ENCODE results near the gene RIPPLY2.
"Not testable (repeated sequence)": the region's sequence is repeated elsewhere in the genome, so short reads cannot be mapped to it uniquely, and the experiment has no call there.

Gene RIPPLY2, protein sequence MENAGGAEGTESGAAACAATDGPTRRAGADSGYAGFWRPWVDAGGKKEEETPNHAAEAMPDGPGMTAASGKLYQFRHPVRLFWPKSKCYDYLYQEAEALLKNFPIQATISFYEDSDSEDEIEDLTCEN

DNA sequence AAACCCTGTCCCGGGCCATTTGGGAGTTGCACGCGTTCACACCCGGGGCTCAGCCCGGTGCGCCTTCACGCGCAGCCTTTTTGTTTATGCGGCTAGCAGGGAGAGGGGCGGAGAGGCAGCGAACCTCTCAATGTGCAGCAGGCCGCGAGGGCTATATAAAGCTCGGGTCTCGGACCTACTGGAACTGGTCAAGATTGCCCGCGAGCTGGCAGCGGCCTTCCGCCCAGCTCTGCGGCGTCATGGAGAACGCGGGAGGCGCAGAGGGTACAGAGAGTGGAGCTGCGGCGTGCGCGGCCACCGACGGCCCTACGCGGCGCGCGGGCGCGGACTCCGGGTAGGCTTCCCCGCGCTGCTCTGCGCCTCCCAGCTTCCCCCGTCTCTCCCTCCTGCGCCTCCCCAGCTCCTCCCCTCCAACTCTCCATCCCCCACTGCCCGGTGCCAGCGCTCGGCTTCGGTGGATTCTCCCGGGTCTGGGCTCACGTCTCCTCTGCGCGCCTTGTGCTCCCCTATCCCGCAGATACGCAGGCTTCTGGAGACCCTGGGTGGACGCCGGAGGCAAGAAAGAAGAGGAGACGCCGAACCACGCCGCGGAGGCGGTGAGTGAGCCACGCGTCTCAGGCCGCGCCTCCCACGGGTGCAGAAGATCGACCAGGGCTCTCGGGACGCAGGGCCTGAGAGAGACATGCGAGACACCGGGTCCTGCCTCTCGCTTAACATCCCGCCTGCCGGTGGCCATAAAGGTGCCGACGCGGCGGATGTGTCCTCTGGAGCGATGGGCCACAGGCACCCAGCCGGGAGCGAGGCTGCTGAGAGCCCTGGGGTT is at the start of gene RIPPLY2:
RIPPLY2 (plus strand) TSS at position 183 of the 823 bp plus-strand sequence; CDS start at position 240, 57 bp downstream.
- TF ChIP-seq ZNF274 (IDR thresholded peaks at IDR 0.05; ENCODE audit: low read depth, low read length), result no peak

GRCh38 chr6:83803492-83803891 is 49.7 kb upstream of the RIPPLY2 start:
- H3K4me3 ChIP-seq (ENCODE audit: low read length), result not testable (repeated sequence)

More for the DNA sequence above, at the start of gene RIPPLY2:
- H3K4me3 ChIP-seq (ENCODE audit: low read length), result peak within 1 kb of the TSS; percentile 48; the same call in 1 of the 2 replicates

DNA sequence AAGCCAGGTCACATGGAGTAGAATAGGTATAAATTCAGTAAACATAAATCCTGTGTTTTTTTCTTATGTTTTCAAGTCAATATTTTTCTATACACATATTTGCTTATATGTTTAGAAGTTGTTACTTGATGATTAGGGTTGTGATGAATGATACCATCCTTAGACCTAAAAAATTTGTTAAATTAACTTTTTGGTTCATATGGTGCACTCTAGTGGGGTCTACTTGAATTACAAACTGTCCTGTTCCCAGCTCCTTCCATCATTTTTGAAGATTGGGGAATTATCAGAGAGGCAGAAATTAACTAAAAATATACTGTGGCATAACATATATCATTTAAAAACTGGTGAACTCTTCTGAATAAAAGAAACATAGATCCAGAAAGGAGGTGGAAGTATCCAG is 48.3 kb upstream of the RIPPLY2 start:
- TF ChIP-seq ZNF274 (IDR thresholded peaks at IDR 0.05; ENCODE audit: low read depth, low read length), result no peak
- no peak overlapping the region for H3K4me3 ChIP-seq (ENCODE audit: low read length)

- TF ChIP-seq ZNF274 (IDR thresholded peaks at IDR 0.05; ENCODE audit: low read depth, low read length), result no peak
- no peak overlapping the region for H3K4me3 ChIP-seq (ENCODE audit: low read length)
Observed at GRCh38 chr6:83808005-83808404, 45.2 kb upstream of the RIPPLY2 start.

DNA sequence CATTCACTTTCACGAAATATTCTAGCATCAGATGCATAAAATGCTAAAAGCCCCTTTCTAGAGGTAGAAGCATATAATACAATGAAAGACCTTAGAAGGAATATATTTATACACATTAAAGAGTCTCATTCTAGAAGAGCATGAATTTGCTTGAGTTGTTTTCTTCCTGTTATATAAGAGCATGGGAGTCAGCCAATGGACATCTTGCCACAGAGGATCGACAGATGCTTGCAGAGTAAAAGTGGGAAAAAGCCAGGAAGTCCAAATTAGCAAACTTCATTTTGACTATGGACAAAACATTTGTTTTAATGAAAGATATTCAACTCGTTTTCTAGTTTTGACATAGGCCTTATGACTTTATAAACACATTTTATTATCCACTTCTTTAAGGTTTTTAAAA is 44.2 kb upstream of the RIPPLY2 start:
- no peak for TF ChIP-seq ZNF274 (IDR thresholded peaks at IDR 0.05; ENCODE audit: low read depth, low read length)
- H3K4me3 ChIP-seq (ENCODE audit: low read length), result no peak overlapping the region

- no peak for TF ChIP-seq ZNF274 (IDR thresholded peaks at IDR 0.05; ENCODE audit: low read depth, low read length)
Observed at GRCh38 chr6:83812595-83812994, 40.6 kb upstream of the RIPPLY2 start.

GRCh38 chr6:83815631-83816272 is 37.4 kb upstream of the RIPPLY2 start:
- no peak overlapping the region for H3K4me3 ChIP-seq (ENCODE audit: low read length)
- TF ChIP-seq ZNF274 (IDR thresholded peaks at IDR 0.05; ENCODE audit: low read depth, low read length), result no peak

More at GRCh38 chr6:83812595-83812994, 40.6 kb upstream of the RIPPLY2 start:
- H3K4me3 ChIP-seq (ENCODE audit: low read length), result no peak overlapping the region

DNA sequence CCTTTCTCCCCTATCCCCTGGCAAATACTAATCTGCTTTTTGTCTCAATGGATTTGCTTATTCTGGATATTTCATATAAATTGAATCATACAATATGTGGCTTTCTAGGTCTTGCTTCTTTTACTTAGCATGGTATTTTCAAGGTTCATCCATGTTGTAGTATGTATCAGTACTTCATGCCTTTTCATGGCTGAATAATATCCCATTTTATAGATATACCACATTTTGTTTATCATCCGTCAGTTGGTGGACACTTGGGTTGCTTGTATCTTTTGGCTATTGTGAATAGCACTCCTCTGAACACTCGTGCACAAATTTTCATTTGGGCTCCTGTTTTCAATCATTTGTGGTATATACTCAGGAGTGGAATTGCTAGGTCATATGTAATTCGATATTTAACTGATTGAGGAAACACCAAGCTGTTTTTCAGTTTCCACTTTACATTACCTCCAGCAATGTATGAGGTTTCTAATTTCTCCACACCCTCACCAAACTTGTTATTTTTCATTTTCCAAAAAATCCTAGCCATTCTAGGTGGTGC is 30.5 kb upstream of the RIPPLY2 start:
- no peak for TF ChIP-seq ZNF274 (IDR thresholded peaks at IDR 0.05; ENCODE audit: low read depth, low read length)
- no peak overlapping the region for H3K4me3 ChIP-seq (ENCODE audit: low read length)

- H3K4me3 ChIP-seq (ENCODE audit: low read length), result no peak overlapping the region
- no peak for TF ChIP-seq ZNF274 (IDR thresholded peaks at IDR 0.05; ENCODE audit: low read depth, low read length)
Observed at GRCh38 chr6:83824388-83824801, 28.8 kb upstream of the RIPPLY2 start.

GRCh38 chr6:83824831-83825230 is 28.3 kb upstream of the RIPPLY2 start:
- no peak overlapping the region for H3K4me3 ChIP-seq (ENCODE audit: low read length)
- TF ChIP-seq ZNF274 (IDR thresholded peaks at IDR 0.05; ENCODE audit: low read depth, low read length), result no peak

GRCh38 chr6:83827050-83827449 is 26.1 kb upstream of the RIPPLY2 start:
- no peak for TF ChIP-seq ZNF274 (IDR thresholded peaks at IDR 0.05; ENCODE audit: low read depth, low read length)
- no peak overlapping the region for H3K4me3 ChIP-seq (ENCODE audit: low read length)

DNA sequence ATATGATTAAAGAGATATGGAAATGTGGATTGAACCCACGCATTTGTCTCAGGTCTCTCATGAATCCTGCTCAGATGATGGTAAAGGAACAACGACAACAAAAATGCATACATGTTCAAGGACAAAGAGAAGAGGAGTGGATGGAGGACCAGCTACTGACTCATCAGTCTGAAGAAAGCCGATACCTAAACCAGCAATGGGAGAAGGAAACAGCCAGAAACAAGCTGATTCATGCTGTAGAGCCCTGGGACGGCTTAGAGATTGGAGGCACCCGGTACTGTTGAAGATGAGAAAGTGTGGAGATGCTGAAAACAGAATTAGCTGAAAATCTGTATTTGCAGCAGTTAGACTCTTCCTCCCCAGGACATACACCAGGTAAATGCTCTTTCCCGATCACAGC is 14.4 kb upstream of the RIPPLY2 start:
- no peak overlapping the region for H3K4me3 ChIP-seq (ENCODE audit: low read length)

GRCh38 chr6:83844170-83844569 is 9.0 kb upstream of the RIPPLY2 start:
- TF ChIP-seq ZNF274 (IDR thresholded peaks at IDR 0.05; ENCODE audit: low read depth, low read length), result no peak
- no peak overlapping the region for H3K4me3 ChIP-seq (ENCODE audit: low read length)

More for the DNA sequence above, 14.4 kb upstream of the RIPPLY2 start:
- no peak for TF ChIP-seq ZNF274 (IDR thresholded peaks at IDR 0.05; ENCODE audit: low read depth, low read length)

GRCh38 chr6:83846291-83846690 is 6.9 kb upstream of the RIPPLY2 start:
- TF ChIP-seq ZNF274 (IDR thresholded peaks at IDR 0.05; ENCODE audit: low read depth, low read length), result no peak
- no peak overlapping the region for H3K4me3 ChIP-seq (ENCODE audit: low read length)

DNA sequence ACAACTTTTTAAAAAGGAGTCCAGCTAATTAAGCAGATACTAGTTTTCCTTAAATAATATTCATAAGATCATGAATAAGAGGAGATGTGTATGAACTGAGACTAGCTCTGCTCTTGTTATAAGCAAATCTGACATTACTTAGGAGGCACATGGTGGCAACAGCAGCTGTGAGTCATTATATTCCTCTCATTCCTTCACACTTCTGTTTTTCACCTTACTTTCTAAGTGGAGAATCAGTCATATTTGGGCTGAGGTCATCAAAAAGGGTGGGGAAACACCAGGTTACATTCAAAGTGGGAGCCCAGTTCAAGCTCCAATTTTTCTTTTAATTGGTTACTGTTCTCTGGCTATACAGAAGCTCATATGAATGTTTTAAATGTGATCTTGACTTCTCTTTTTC is 6.0 kb upstream of the RIPPLY2 start:
- H3K4me3 ChIP-seq (ENCODE audit: low read length), result no peak overlapping the region
- no peak for TF ChIP-seq ZNF274 (IDR thresholded peaks at IDR 0.05; ENCODE audit: low read depth, low read length)

Measured in GM08714 (cell line).